ENCODE data around the gene SH3D19. TPM values are rescaled to one million over a fixed set of nuclear protein-coding genes. Genes with fewer than 3 reads are reported as not detected.

SH3D19 gene
- total RNA-seq, 1 donor from 2014 or later = 66.5 TPM

GRCh38 chr4:151287409-151287808 lies 38.0 kb downstream of the SH3D19 start:
- Histone ChIP-seq H3K79me2 (ENCODE audit: insufficient read depth, low read length) (no peaks in the 10 kb centered on the region), H3K9me3 (ENCODE audit: insufficient read depth, low read depth, low read length) (no peaks in the 10 kb centered on the region), H3K4me3 (ENCODE audit: insufficient read depth, low read depth, low read length) (no peak overlapping the region), H4K20me1 (ENCODE audit: insufficient read depth, low read length) (peaks cover 3% of the 10 kb centered on the region), H3K9ac (ENCODE audit: low read length) (no peak overlapping the region), H3K27ac (ENCODE audit: low read depth, low read length) (no peak overlapping the region), H2AFZ (ENCODE audit: low read depth, low read length) (no peak overlapping the region), H3K36me3 (ENCODE audit: insufficient read depth, low read length) (no peaks in the 10 kb centered on the region), H3K4me1 (ENCODE audit: insufficient read depth, low read length) (peaks cover 4% of the 10 kb centered on the region), H3K4me2 (ENCODE audit: low read length) (no peak overlapping the region), H3K27me3 (ENCODE audit: insufficient read depth, low read length) (no peaks in the 10 kb centered on the region)
- H3K4me3 Mint-ChIP-seq (ENCODE audit: unreplicated experiment) = no peak overlapping the region
- peaks cover 12% of the 10 kb centered on the region for H3K4me1 Mint-ChIP-seq (ENCODE audit: low read depth, unreplicated experiment)
- H3K27ac Mint-ChIP-seq (ENCODE audit: unreplicated experiment) = no peak overlapping the region
- H3K36me3 Mint-ChIP-seq (ENCODE audit: low read depth, unreplicated experiment) = no peaks in the 10 kb centered on the region
- no peak for FAIRE-seq
- TF ChIP-seq EZH2 (IDR thresholded peaks at IDR 0.05; ENCODE audit: insufficient read depth, low read length) (no peak), CTCF (IDR thresholded peaks at IDR 0.05; ENCODE audit: insufficient read depth, low read depth, low read length) (no peak)
- no peaks in the 10 kb centered on the region for H3K9me3 Mint-ChIP-seq (ENCODE audit: unreplicated experiment)
- no peak for DNase-seq (ENCODE audit: low read depth)
- H3K27me3 Mint-ChIP-seq (ENCODE audit: low read depth, unreplicated experiment) = no peaks in the 10 kb centered on the region

GRCh38 chr4:151284534-151285245 lies 40.7 kb downstream of the SH3D19 start:
- DNase-seq (ENCODE audit: low read depth) (no peak), FAIRE-seq (no peak)
- Histone ChIP-seq H4K20me1 (ENCODE audit: insufficient read depth, low read length) (peaks cover 6% of the 10 kb centered on the region), H3K36me3 (ENCODE audit: insufficient read depth, low read length) (no peaks in the 10 kb centered on the region), H3K9me3 (ENCODE audit: insufficient read depth, low read depth, low read length) (no peaks in the 10 kb centered on the region), H3K27ac (ENCODE audit: low read depth, low read length) (no peak overlapping the region), H3K27me3 (ENCODE audit: insufficient read depth, low read length) (no peaks in the 10 kb centered on the region), H2AFZ (ENCODE audit: low read depth, low read length) (no peak overlapping the region), H3K4me3 (ENCODE audit: insufficient read depth, low read depth, low read length) (no peak overlapping the region), H3K9ac (ENCODE audit: low read length) (no peak overlapping the region), H3K4me2 (ENCODE audit: low read length) (no peak overlapping the region), H3K4me1 (ENCODE audit: insufficient read depth, low read length) (no peaks in the 10 kb centered on the region), H3K79me2 (ENCODE audit: insufficient read depth, low read length) (no peaks in the 10 kb centered on the region)
- TF ChIP-seq EZH2 (IDR thresholded peaks at IDR 0.05; ENCODE audit: insufficient read depth, low read length) = no peak
- TF ChIP-seq CTCF (IDR thresholded peaks at IDR 0.05; ENCODE audit: insufficient read depth, low read depth, low read length) = no peak
- Mint-ChIP-seq H3K4me3 (ENCODE audit: unreplicated experiment) (no peak overlapping the region), H3K27me3 (ENCODE audit: low read depth, unreplicated experiment) (no peaks in the 10 kb centered on the region), H3K27ac (ENCODE audit: unreplicated experiment) (no peak overlapping the region), H3K4me1 (ENCODE audit: low read depth, unreplicated experiment) (peaks cover 7% of the 10 kb centered on the region), H3K9me3 (ENCODE audit: unreplicated experiment) (no peaks in the 10 kb centered on the region), H3K36me3 (ENCODE audit: low read depth, unreplicated experiment) (no peaks in the 10 kb centered on the region)
